Cardiac fibroblast (primary cell): Measurements from ENCODE around the gene IFT20.

Source experiments
- DNase-seq, 2 donors: peaks; one replicate each; pipeline versions ENCODE4 v3.0.0 to v3.0.0-alpha.2; 2010; ENCODE audit warnings: low read depth in 2 of 2
- H3K4me3 ChIP-seq, 2 donors: replicated peaks in 1 of 2; 1 replicate in 1 of 2; 2 replicates in 1 of 2; pipeline ENCODE4 v1.5.1; 2011; ENCODE audit warnings: low read depth in 2 of 2, low read length in 2 of 2, mild to moderate bottlenecking in 2 of 2, moderate library complexity in 1 of 2
- TF ChIP-seq, protein P1 (sequence below): IDR thresholded peaks from one replicate; pipeline ENCODE4 v1.5.1; 2011; ENCODE audit warnings: low read depth, mild to moderate bottlenecking, low read length, inconsistent platforms

IFT20 gene

DNA sequence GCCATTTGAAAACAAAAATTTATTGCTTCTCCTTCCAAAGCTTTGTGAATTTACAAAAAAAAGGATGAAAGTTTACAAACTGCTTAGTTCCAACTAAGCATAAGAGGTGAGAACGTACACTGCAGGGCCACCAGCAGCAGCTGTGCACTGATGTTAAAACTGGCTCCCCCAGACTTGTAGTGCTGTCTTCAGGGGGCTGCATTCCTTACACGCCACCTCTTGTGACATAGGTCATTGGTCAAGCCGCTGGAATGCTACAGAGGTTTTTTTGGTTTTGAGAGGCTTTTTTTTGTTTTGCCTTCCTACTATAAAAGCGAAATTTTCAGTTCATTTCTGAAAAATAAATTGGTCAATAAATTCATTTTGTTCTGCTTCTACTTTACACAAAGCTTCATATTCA is 6.9 kb downstream of the IFT20 start:
- peak in 1 of 2 donors; percentile 23 for DNase-seq
- H3K4me3 ChIP-seq = no peak overlapping the region
- TF ChIP-seq, protein P1, sequence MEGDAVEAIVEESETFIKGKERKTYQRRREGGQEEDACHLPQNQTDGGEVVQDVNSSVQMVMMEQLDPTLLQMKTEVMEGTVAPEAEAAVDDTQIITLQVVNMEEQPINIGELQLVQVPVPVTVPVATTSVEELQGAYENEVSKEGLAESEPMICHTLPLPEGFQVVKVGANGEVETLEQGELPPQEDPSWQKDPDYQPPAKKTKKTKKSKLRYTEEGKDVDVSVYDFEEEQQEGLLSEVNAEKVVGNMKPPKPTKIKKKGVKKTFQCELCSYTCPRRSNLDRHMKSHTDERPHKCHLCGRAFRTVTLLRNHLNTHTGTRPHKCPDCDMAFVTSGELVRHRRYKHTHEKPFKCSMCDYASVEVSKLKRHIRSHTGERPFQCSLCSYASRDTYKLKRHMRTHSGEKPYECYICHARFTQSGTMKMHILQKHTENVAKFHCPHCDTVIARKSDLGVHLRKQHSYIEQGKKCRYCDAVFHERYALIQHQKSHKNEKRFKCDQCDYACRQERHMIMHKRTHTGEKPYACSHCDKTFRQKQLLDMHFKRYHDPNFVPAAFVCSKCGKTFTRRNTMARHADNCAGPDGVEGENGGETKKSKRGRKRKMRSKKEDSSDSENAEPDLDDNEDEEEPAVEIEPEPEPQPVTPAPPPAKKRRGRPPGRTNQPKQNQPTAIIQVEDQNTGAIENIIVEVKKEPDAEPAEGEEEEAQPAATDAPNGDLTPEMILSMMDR = no peak

DNA sequence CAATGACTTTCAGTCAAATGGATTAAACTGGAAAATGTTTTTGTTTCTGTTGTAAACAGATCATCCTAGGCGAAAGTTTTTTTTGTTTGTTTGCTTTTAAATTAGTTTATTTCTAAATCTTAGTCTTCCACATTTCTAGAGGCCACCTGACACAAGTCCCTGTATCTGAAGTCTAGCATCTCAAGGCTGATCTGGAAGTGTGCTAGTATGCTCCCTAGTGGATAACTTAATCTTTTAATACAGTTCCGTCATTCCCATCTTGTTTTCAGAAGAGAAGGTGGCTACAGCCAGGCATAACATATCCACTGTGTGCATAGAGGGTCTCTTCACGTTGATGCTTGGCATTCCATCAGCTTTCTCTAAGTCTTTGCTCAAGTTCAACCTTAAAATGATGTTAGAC is 7.6 kb downstream of the IFT20 start:
- peak in 1 of 2 donors; percentile 22 for DNase-seq
- H3K4me3 ChIP-seq = no peak overlapping the region
- TF ChIP-seq, protein P1 = no peak

- DNase-seq = no peak
- TF ChIP-seq, protein P1 = no peak
- no peak overlapping the region for H3K4me3 ChIP-seq
Observed at GRCh38 chr17:28327031-28327607, 8.2 kb downstream of the IFT20 start.

GRCh38 chr17:28326114-28326513 is 9.2 kb downstream of the IFT20 start:
- TF ChIP-seq, protein P1 = no peak
- H3K4me3 ChIP-seq = no peak overlapping the region
- no peak for DNase-seq

DNA sequence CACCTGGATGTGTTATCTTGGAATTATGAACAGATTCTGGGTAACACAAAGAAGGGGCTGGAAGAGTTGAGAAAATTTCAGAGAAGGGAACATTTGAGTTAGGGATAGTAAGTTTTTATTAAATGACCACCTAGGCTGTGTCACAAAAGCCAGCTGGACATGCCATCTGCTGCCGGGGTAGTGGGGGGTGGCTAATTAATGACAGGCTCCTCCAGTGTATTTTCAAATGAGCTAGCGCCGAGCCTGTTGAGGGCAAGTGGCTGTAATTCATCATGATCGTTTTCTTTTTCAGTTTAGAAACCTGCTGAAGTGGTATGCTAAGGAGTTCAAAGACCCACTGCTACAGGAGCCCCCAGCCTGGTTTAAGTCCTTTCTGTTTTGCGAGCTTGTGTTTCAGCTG is 10.1 kb downstream of the IFT20 start:
- TF ChIP-seq, protein P1 = no peak
- H3K4me3 ChIP-seq = no peak overlapping the region
- DNase-seq = no peak

- DNase-seq = no peak
- TF ChIP-seq, protein P1 = no peak
- H3K4me3 ChIP-seq = no peak overlapping the region
Observed at GRCh38 chr17:28324781-28325180, 10.5 kb downstream of the IFT20 start.

DNA sequence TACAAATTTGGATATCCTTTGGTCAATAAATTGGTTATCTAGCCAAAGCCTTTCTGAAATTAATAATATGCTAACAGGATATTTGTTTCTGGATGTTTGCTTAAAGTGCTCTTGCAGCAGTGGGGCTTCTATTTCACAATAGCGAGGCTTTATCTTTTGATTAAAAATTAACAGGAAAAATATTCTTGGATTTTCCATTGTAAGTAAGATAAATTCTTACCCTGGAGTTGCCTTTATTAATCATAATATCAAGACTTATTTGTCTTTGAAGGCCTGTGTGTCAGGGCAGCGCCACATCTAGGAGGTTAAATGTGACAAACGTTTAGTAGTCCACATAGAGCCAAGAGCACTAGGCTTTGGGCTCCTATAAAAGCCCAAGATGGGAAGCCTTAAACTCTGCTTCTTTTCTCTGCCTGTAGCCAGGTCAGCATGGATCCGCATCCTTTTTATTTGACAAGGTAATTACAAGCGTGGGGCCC is 11.0 kb downstream of the IFT20 start:
- TF ChIP-seq, protein P1 = no peak
- DNase-seq = no peak
- H3K4me3 ChIP-seq = no peak overlapping the region
